Measurements from ENCODE around the gene MDFI. TPM values are rescaled to one million over a fixed set of nuclear protein-coding genes. Genes with fewer than 3 reads are reported as not detected.

Gene MDFI
- total RNA-seq, 1 donor from 2014 or later = 94.7 TPM

DNA sequence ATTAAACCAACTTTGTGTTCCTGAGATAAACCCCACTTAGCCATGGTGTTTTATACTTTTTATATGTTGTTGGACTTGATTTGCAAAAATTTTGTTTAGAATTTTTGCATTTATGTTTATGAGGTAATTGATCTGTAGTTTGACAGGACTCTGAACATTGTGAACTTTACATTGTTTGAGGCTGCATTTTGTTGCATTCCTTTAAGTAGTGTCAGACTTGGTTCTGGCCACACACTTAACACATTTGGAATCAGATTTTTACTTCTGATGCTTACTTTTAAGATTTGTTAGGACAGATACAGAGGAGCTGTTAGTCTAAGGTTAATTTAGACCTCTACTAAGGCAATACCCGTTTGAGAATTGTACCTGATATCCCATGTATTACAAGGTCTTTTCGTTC, 16.5 kb upstream of the MDFI start:
- Histone ChIP-seq H3K4me1 (no peaks in the 10 kb centered on the region), H3K9me3 (peaks cover 5 to 6% of the 10 kb centered on the region in 2 donors), H3K27ac (no peak overlapping the region), H3K36me3 (no peaks in the 10 kb centered on the region), H3K4me3 (no peak overlapping the region), H3K27me3 (no peaks in the 10 kb centered on the region)
- intact Hi-C loops (cut with DNase I) = no loop called here
- TF ChIP-seq, protein P1, sequence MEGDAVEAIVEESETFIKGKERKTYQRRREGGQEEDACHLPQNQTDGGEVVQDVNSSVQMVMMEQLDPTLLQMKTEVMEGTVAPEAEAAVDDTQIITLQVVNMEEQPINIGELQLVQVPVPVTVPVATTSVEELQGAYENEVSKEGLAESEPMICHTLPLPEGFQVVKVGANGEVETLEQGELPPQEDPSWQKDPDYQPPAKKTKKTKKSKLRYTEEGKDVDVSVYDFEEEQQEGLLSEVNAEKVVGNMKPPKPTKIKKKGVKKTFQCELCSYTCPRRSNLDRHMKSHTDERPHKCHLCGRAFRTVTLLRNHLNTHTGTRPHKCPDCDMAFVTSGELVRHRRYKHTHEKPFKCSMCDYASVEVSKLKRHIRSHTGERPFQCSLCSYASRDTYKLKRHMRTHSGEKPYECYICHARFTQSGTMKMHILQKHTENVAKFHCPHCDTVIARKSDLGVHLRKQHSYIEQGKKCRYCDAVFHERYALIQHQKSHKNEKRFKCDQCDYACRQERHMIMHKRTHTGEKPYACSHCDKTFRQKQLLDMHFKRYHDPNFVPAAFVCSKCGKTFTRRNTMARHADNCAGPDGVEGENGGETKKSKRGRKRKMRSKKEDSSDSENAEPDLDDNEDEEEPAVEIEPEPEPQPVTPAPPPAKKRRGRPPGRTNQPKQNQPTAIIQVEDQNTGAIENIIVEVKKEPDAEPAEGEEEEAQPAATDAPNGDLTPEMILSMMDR (IDR thresholded peaks at IDR 0.05) = no peak
- DNase-seq (ENCODE audit: low spot score in 2 of 2) = no peak

DNA sequence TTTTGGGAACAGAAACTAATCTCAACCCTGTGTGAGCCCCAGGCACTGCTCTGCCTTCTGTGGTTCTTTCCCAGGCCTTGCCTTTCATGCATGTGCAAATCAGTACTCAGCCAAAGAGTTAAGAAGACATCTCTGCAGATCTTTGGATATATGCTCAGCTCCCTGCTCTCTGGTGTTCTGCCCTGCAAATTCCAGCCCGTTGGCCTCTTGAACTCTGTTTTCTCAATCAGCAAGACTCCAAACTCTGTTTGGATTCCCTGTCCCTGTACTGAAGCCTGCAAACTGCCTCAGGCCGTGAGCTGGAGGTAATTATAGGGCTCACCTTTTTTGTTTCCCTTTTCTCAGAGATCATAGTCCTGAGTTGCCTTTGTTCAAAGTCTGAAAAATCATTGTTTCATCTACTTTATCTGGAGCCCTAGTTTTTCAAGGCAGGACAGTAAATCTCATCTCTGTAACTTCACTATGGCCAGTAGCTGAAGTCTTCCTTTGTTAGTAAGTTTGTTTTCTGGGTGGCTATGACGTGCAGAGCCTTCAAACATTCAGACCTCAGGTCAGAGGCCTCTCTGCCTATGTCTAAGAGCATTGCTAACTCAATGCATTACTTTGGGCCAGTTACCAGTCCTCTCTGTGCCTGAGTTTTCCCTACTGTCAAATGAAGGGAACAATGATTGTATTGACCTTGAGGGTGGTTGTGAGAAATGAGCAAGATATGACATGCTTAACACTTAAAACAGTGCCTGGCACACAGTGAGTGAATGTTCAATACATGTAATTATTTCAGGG, 15.9 kb upstream of the MDFI start:
- no peak overlapping the region for H3K27ac ChIP-seq
- H3K36me3 ChIP-seq = no peaks in the 10 kb centered on the region
- no peaks in the 10 kb centered on the region for H3K4me1 ChIP-seq
- DNase-seq (ENCODE audit: low spot score in 2 of 2) = no peak
- no peaks in the 10 kb centered on the region for H3K27me3 ChIP-seq
- no peak overlapping the region for H3K4me3 ChIP-seq
- TF ChIP-seq, protein P1 (IDR thresholded peaks at IDR 0.05) = no peak
- H3K9me3 ChIP-seq = peaks cover 5 to 6% of the 10 kb centered on the region in 2 donors
- intact Hi-C loops (cut with DNase I) = no loop called here

DNA sequence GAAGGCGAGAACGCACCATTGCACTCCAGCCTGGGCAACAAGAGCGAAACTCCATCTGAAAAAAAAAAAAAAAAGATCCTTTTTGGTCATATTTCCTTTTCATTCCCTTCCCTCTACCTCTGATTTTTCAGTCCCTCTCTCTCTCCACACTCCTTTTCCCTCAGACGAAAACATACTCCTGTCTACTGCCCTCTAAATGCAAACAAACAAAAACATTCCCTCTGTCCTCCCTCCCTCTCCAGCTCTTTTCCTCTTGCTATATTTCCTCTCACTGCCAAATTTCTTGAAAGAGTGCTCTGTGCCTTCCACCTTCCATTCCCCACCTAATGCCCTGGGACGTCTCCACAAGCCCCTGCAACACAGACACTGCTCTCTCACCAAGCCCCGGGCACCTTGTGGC, 14.9 kb upstream of the MDFI start:
- H3K27ac ChIP-seq = no peak overlapping the region
- H3K36me3 ChIP-seq = no peaks in the 10 kb centered on the region
- no peak for DNase-seq (ENCODE audit: low spot score in 2 of 2)
- H3K4me3 ChIP-seq = no peak overlapping the region
- peaks cover 5 to 6% of the 10 kb centered on the region in 2 donors for H3K9me3 ChIP-seq
- no peaks in the 10 kb centered on the region for H3K4me1 ChIP-seq
- no peaks in the 10 kb centered on the region for H3K27me3 ChIP-seq
- TF ChIP-seq, protein P1 (IDR thresholded peaks at IDR 0.05) = no peak
- intact Hi-C loops (cut with DNase I) = no loop called here

DNA sequence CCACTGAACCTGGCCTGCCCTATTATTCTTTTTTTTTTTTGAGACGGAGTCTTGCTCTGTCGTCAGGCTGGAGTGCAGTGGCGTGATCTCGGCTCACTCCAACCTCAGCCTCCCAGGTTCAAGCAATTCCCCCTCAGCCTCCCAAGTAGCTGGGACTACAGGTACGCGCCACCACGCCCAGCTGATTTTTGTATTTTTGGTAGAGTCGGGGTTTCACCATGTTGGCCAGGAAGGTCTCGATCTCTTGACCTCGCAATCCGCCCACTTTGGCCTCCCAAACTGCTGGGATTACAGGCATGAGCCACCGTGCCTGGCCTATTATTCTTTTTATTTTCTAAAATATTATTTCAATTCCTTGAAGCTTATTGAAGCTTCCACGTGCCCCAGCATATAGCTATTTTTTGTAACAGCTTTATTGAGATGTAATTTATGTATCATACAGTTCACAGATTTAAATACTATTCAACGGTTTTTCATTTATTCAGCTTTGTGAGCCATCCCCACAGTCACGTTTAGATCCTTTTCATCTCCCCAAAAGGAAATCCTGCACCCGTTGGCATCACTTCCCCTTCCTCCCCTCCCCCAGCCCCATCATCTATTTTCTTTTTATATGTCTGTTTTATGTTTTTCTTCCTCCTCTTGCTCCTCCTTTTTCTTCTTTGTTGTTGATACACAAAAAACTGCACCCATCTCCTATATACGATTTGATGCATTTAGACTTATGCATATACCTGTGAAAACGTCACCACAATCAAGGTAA, 13.5 kb upstream of the MDFI start:
- Histone ChIP-seq H3K9me3 (peaks cover 5 to 6% of the 10 kb centered on the region in 2 donors), H3K4me3 (no peak overlapping the region), H3K27ac (no peak overlapping the region), H3K27me3 (no peaks in the 10 kb centered on the region), H3K36me3 (no peaks in the 10 kb centered on the region), H3K4me1 (no peaks in the 10 kb centered on the region)
- no peak for DNase-seq (ENCODE audit: low spot score in 2 of 2)
- TF ChIP-seq, protein P1 (IDR thresholded peaks at IDR 0.05) = no peak
- intact Hi-C loops (cut with DNase I) = no loop called here

DNA sequence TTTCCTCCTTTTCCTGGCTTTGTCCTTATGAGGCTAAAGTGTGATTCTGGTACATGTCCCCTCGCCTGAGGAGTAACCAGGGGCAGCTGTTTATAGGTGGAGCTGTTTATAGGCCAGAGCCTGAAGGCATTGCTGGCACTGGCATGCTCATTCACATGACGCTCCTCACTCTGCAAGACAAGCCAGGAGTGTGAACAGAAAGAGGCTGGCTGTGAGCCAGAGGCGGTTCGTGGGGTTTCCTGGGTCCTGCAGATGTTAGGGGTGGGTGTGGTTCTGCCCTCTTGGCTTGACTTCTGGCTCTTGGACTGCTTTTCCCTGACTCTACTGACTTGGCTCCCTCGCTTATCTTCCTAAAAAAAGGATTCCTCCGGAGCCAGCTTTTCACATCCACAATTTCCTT, 12.8 kb upstream of the MDFI start:
- no peaks in the 10 kb centered on the region for H3K27me3 ChIP-seq
- H3K4me1 ChIP-seq = no peaks in the 10 kb centered on the region
- no peaks in the 10 kb centered on the region for H3K36me3 ChIP-seq
- intact Hi-C loops (cut with DNase I) = no loop called here
- no peak overlapping the region for H3K4me3 ChIP-seq
- no peak for DNase-seq (ENCODE audit: low spot score in 2 of 2)
- peaks cover 5 to 6% of the 10 kb centered on the region in 2 donors for H3K9me3 ChIP-seq
- no peak overlapping the region for H3K27ac ChIP-seq
- TF ChIP-seq, protein P1 (IDR thresholded peaks at IDR 0.05) = no peak

Measured in ascending aorta (tissue), 2 donors.